Measurements from ENCODE around the gene RGS8.
"Not testable (repeated sequence)": the region's sequence is repeated elsewhere in the genome, so short reads cannot be mapped to it uniquely, and the experiment has no call there.

Gene RGS8

DNA sequence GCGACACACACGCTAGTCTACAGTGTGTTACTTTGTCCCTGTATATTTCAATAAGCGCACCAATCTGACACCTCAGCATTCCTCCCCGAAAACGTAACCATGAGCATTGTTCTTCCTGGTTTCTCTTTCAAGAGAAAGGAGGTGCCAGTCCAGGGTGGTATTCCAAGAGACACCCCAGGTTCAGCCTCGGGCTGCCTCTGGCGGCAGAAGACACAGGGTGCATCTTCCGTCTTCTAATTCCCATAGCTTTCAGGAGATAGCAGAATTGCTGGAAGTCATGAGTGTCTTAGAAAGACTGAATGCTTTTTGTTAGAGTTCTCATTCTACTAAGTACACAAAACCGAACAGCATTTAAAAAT, 15.9 kb upstream of the RGS8 start:
- DNase-seq: no peak

DNA sequence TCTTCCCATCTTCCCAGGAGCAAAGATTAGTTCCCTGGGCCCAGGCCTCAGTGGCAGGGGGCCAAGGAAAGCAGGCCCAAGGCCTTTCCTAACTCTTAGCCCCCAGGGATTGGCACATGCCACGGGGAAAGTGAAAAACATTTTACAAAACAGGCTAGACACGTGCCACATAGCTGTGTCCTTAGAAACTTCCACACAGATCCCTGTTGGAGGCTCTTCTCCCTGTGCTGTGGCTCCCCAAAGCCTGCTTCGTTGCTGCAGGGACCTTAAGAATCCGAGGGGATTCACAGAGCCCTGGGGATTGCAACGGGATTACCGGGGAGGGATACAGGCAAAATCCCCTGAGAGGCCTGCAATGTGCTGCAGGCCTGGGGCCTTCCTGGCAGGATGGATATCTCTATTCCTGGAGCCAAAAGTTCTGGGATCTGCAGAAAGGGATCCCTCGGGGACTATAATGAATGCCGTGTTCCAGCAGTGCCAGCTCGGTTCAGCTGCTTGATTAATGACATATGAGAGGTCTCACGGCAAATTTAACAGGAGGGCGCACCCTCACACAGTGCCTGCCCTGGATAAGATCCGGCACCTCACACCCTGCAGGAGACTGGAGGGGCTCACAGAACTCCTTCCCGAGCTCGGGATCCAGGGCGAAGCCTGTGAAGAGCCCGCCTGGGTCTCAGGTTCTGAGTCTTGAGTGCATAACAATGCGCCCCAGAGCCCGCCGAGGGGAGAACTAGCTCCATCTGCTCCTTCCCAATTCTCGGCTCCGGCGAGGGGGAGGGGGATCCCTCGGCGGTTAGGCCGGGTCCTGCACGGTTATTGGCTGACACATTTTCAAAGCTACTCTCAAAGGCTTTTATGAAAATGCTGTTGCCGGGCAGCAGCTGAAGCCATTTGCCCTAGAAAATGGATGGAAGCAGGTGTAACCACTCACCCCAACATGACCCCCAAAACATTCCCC, 15.3 kb upstream of the RGS8 start:
- DNase-seq: no peak

- DNase-seq: no peak
Observed at GRCh38 chr1:182698971-182699370, 14.6 kb upstream of the RGS8 start.

DNA sequence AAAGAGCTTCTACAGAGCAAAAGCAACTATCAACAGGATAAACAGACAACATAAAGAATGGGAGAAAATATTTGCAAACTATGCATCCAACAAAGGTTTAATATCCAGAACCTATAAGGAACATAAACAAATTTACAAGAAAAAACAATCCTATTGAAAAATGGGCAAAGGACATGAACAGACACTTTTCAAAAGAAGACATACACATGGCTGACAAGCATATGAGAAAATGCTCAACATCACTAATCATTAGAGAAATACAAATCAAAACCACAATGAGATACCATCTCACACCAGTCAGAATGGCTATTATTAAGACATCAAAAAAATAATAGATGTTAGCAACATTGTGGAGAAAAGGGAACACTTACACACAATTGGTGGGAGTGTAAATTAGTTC, 8.8 kb upstream of the RGS8 start:
- DNase-seq: not testable (repeated sequence)

DNA sequence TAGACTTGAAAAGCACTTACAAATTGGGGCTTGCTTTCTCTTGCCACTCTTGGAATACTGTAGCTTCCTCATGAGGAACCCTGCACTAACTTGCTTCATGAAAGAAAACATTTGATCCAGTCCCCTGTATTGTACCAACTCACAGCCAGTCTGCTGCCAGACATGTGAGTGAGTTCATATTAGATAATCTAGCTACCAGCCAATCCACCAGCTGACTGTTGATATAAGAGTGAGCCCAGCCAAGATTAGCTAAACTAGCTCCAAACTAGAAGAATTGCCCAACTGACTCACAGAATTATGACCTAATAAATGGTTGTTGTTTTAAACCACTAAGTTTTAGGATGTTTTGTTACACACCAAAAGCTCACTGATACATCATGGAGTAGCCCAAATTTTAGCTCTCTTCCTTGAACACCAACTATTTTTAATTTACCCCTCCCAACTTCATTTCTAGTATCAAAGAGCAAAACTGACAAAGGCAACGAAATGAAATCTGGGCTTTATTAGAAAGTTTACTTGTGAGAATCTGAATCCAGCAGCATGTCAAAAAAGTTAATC, 6.6 kb upstream of the RGS8 start:
- no peak for DNase-seq

DNA sequence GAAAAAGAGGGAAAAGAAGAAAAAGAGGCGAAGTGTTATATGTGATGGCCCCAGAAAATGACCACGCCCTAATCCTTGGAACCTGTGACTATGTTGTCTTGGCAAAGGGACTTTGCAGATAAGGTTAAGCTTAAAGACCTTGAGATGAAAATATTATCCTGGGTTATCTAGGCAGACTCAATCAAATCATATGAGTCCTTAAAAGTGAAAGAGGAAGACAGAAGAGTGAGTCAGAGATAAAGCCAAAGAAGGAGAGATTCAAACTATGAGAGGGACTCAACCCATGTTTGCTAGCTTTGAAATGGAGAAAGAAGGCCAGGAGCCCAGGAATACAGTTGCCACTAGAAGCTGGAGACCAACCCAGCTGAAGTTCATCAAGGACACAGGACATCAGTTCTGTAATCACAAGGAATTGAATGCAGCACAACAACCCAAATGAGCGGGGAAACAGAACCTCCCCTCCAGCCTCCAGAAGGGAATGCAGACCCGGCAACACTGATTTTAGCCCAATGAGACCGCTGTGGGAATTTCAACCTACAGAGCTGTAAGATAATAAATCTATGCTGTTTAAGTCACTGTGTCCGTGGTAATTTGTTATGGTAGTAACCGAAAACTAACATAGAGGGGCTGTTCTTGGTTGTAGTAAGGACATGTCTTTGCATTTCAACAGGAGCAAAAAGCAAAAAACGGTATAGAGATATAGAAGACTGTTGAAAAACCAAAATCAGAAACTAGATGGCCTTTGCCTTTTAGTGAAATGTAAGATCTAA, 4.2 kb upstream of the RGS8 start:
- no peak for DNase-seq

DNA sequence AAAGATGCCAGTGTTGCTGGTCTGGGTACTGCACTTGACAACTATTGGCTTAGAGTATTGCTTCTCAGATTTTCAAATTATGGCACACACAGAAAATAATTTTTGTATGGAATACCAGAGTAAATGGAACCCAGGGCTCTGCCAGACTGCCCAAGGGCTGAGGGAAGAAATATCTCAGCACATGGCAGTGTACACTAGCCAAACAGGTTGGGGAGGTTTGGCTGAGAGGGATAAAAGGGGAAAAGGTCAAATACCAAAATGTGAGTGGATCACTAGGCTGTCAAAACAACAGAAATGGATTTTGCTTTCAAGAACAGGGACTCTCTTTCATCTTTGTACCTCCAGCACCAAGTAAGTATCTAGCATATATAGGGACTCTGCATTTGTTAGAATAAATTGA, 3.0 kb upstream of the RGS8 start:
- no peak for DNase-seq

DNA sequence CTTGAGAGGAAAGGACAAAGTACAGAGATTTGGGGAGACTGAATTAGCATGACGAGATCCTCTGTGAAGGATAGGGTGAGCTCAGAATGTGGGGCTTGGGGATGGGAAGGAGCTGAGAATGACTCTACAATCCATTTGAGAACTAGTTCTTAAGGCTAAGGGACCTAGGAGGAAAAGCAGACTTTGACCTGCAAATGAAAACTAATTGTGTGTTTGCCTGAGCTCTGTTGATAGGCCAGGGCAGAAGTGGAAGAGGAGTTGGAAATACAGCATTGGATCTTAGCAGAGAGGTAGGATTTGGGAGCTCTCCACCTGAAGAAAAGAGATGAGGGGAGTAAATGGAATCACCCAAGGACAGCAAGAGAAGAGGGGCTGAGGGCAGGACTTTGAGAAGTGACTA, 2.1 kb upstream of the RGS8 start:
- no peak for DNase-seq

GRCh38 chr1:182685215-182685614, 828 bp upstream of the RGS8 start:
- DNase-seq: no peak

- DNase-seq: no peak
Observed at GRCh38 chr1:182682898-182683501, 1.4 kb downstream of the RGS8 start.

DNA sequence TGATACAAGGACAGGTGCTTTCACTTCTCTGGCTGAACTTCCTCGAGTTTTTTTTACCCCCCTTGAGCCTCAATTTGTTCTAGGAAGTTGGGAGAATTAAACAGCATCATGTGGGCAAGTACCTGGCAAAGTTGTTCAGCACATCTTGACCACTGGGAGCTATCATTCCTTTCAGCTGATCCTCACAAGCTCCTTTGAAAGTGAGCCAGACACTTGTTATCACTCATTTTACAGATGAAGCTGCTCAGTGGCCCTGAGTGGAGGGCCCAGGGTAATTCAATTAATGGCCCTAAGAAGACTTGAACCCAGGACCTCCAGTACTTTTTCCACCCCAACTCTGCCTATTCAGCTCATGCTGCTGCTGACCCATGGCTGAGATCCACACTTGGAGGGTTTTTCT, 2.0 kb downstream of the RGS8 start:
- DNase-seq: no peak

DNA sequence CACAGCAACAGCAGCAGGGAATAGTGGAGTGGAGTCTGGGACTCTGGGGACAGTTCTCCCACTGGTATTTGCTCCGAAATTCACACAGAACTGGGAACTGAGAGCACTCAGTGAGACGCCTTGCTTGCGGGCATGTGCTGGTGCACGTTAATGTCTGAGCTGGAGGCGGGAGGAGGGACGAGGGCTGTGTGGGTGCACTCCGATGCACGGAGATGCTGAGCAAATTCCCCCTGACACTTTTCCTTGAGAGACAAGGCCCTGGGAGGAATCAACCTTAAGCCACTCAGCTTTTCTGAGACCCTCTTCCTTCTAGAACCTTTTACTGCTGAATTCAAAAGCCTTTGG, 2.8 kb downstream of the RGS8 start:
- DNase-seq: no peak

GRCh38 chr1:182680901-182681567, 3.4 kb downstream of the RGS8 start:
- no peak for DNase-seq

- no peak for DNase-seq
Observed at GRCh38 chr1:182680408-182680807, 4.0 kb downstream of the RGS8 start.

- DNase-seq: no peak
Observed at GRCh38 chr1:182679684-182680083, 4.7 kb downstream of the RGS8 start.

DNA sequence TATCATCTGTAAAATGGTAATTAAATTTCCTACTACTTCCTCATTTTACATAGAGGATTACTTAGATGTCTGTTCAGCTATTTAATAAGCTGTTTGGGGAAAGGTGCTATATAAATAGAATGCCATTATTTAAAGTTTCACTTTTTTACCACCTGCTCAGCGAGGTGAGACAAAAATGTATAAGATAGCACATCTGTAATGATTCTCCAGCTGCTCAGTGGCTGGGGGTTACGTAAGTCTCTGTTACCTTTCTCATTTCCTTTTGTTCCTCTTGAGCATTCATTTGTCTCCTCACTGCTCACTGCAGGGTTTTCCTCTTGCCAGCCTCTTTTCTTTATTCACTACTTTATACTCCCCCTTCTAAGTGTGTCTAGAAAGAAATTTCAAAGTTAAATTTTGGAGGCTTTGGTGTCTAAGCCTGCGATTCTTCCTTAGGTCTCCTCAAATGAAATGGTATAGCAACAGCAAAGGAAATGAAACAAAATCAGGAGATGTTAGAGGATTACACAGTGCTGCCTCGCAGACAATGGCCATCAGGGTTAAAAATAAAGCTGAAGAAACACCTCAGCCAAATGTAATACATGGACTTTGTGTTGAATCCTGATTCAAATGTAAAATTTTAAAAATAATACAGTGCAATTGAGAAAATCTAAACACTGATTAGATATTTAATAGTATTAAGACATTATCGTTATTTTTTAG, 6.8 kb downstream of the RGS8 start:
- DNase-seq: no peak

- no peak for DNase-seq
Observed at GRCh38 chr1:182676274-182676673, 8.1 kb downstream of the RGS8 start.

- DNase-seq: no peak
Observed at GRCh38 chr1:182674346-182675246, 9.8 kb downstream of the RGS8 start.

DNA sequence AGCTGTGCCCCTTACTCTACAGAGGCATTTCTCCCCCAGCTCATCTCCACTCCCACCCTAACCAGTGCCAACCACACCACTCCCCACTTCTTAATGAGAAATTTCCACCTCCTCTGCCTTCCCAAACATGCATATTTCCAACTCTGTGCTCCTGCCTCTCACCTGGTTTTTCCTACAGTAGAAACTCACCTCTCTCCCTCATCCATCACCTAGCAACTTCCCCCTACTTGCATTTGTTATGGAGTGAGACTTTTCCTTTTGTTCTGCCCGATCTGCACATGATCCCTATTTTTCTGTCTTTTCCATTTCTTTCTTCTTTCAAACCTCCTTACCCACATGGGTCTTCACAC, 11.9 kb downstream of the RGS8 start:
- no peak for DNase-seq

DNA sequence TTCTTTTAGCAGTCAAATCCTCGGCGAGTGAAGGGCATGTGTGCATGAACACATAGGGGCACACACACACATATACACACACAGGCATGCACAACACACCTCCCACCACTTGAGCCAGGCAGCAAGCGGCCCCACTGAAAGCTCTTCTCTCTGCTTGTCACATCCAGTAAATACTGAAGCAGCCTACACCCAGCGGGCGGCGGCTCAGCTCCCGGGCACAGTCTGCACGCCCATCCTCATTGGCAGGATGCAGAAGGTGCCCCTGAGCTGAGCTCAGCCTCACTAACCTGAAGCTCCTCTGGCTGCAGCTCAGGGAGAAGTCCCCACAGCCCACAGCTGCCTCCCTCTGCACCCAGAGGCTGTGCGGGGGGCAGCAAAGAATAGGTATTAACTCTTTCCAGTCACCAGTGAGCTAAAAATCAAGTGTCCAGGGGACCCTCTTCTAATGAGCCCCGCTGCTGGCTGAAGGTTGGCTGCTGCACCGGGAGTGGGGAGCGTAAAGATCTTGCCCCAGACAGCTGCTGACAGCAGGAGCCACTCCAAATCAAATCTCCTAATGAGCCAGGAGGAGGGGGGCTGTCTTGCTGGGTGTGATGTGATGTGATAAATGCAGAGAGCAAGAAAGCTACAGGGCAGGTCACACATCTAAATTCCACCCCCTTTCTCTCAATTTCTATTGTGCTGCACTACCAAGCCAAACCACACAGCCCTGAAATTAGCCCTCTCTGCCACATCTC, 12.5 kb downstream of the RGS8 start:
- no peak for DNase-seq
